HL-60 (cell line): ENCODE results near the gene ST3GAL4.

Source experiments
- DNase-seq, 2 experiments: peaks; one replicate each; pipeline ENCODE4 v3.0.0-alpha.2; 2010 to 2020; ENCODE audit warnings: low read depth in 1 of 2, low spot score in 1 of 2
- H3K27ac ChIP-seq: fragments of 250-450 bp; sonication (Bioruptor Pico); replicated peaks from 2 replicates; pipeline ENCODE4 v1.5.1; 2020; ENCODE audit warnings: mild to moderate bottlenecking, moderate library complexity
- H3K27me3 ChIP-seq: fragments of 250-450 bp; sonication (Bioruptor Pico); 2 replicates; pipeline ENCODE4 v1.5.1; 2021; ENCODE audit warnings: mild to moderate bottlenecking, moderate library complexity; ENCODE audit not compliant: insufficient read depth, poor library complexity, severe bottlenecking
- H3K4me3 ChIP-seq: replicated peaks from 2 replicates; pipeline ENCODE4 v1.5.1; 2011; ENCODE audit warnings: mild to moderate bottlenecking, control low read depth, low read length; ENCODE audit not compliant: insufficient read depth
- GABPA ChIP-seq: IDR thresholded peaks from 2 replicates; pipeline ENCODE4 v1.6.1; 2012; ENCODE audit warnings: low read depth
- POLR2AphosphoS5 ChIP-seq: IDR thresholded peaks from 2 replicates; pipeline ENCODE4 v1.6.1; 2012; ENCODE audit warnings: low read depth
- SPI1 ChIP-seq: IDR thresholded peaks from 2 replicates; pipeline ENCODE4 v1.6.1; 2012; ENCODE audit warnings: low read depth, mild to moderate bottlenecking, borderline replicate concordance
- TF ChIP-seq, protein P1 (sequence below): IDR thresholded peaks from 2 replicates; pipeline ENCODE4 v1.6.1; 2012; ENCODE audit warnings: low read depth; ENCODE audit not compliant: insufficient replicate concordance
- TF ChIP-seq, protein P2 (sequence below): IDR thresholded peaks from one replicate; pipeline ENCODE4 v1.5.1; 2011; ENCODE audit warnings: low read length, control low read depth, inconsistent platforms; ENCODE audit not compliant: insufficient read depth

The ST3GAL4 gene

DNA sequence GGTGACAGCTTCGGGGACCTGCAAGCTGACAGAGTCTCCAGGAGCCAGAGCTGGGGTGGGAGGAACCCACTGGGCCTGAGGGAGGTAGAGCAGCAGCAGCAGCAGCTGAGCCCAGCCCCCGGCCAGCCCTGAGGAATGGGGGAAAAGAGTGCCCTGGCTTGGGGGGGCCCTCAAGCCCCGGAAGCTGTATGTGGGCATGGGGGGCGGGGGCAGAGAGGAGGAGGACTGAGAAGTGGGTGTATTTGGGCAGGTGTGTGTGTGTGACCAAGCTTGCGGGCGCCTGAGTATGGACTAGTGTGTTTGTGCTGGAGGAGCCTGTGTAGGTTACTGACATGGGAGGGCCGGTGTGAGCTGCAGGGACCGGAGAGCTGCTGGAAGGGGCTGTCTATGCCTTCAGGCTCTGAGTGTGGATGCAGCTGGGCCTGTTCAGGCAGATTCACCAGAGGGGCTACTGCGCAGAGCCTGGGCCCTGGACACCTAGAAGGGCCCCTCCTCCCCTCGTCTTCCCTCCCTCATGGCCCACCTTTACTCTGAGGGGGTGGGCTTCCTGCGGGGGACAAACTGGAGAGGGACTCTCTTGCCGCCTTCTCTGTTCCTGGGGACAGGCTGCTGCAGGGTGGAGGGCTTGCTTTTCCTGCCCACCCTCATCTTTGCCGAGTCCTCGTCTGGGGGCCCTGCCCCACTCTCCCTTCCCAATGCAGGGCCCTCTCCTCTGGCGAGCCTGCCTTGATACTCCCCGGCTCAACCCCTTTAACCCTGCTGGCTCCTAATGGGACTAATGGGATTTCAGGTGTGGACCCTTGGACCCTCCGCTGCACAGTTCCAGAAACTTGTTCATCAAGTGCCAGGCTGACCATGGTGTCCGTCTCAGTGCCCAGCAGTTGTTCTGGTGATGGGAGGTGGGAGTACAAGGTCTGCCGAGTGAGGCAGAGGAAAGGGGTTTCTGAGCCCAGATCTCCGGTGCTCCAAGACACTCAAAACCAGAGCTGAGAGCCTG, 28.2 kb downstream of the ST3GAL4 start:
- TF ChIP-seq SPI1: no peak
- TF ChIP-seq, protein P1, sequence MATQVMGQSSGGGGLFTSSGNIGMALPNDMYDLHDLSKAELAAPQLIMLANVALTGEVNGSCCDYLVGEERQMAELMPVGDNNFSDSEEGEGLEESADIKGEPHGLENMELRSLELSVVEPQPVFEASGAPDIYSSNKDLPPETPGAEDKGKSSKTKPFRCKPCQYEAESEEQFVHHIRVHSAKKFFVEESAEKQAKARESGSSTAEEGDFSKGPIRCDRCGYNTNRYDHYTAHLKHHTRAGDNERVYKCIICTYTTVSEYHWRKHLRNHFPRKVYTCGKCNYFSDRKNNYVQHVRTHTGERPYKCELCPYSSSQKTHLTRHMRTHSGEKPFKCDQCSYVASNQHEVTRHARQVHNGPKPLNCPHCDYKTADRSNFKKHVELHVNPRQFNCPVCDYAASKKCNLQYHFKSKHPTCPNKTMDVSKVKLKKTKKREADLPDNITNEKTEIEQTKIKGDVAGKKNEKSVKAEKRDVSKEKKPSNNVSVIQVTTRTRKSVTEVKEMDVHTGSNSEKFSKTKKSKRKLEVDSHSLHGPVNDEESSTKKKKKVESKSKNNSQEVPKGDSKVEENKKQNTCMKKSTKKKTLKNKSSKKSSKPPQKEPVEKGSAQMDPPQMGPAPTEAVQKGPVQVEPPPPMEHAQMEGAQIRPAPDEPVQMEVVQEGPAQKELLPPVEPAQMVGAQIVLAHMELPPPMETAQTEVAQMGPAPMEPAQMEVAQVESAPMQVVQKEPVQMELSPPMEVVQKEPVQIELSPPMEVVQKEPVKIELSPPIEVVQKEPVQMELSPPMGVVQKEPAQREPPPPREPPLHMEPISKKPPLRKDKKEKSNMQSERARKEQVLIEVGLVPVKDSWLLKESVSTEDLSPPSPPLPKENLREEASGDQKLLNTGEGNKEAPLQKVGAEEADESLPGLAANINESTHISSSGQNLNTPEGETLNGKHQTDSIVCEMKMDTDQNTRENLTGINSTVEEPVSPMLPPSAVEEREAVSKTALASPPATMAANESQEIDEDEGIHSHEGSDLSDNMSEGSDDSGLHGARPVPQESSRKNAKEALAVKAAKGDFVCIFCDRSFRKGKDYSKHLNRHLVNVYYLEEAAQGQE: no peak
- DNase-seq: no peak
- H3K27me3 ChIP-seq: no peaks in the 10 kb centered on the region

DNA sequence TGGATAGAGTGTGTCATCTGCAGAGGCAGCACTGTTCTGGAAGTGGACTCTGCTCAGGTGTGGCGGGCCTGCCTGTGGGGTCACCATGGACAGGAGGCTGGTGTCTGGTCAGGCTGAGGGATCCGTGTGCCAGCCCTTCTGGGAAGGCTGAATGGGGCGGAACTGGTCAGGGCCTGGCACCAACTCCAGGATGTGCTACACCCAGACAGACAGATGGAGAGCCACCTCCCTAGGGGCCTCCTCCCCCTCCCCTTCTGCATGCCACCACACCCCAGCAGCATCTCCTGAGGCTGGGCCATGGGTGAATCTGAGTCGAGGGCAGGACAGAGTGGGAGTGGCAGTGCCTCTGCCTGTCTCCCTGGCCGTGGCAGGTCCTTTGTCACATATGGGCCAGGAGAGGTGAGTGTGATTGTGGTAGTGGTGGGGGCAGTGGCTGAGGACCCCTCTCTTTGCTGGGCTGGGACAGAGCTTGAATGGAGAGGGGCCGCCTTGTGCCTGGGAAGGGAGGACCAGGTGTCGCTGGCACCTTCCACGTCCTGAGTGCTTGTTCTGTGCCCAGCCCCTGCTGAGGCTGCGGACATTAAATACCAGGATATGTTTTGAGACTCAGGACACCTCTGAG, 29.1 kb downstream of the ST3GAL4 start:
- no peak for TF ChIP-seq POLR2AphosphoS5
- TF ChIP-seq, protein P1: no peak
- TF ChIP-seq GABPA: no peak
- TF ChIP-seq, protein P2, sequence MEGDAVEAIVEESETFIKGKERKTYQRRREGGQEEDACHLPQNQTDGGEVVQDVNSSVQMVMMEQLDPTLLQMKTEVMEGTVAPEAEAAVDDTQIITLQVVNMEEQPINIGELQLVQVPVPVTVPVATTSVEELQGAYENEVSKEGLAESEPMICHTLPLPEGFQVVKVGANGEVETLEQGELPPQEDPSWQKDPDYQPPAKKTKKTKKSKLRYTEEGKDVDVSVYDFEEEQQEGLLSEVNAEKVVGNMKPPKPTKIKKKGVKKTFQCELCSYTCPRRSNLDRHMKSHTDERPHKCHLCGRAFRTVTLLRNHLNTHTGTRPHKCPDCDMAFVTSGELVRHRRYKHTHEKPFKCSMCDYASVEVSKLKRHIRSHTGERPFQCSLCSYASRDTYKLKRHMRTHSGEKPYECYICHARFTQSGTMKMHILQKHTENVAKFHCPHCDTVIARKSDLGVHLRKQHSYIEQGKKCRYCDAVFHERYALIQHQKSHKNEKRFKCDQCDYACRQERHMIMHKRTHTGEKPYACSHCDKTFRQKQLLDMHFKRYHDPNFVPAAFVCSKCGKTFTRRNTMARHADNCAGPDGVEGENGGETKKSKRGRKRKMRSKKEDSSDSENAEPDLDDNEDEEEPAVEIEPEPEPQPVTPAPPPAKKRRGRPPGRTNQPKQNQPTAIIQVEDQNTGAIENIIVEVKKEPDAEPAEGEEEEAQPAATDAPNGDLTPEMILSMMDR: no peak
- no peak for TF ChIP-seq SPI1
- DNase-seq: no peak
- Histone ChIP-seq H3K4me3 (no peak overlapping the region), H3K27me3 (no peaks in the 10 kb centered on the region), H3K27ac (no peak overlapping the region)

More for the DNA sequence above, 28.2 kb downstream of the ST3GAL4 start:
- H3K27ac ChIP-seq: no peak overlapping the region
- H3K4me3 ChIP-seq: no peak overlapping the region

DNA sequence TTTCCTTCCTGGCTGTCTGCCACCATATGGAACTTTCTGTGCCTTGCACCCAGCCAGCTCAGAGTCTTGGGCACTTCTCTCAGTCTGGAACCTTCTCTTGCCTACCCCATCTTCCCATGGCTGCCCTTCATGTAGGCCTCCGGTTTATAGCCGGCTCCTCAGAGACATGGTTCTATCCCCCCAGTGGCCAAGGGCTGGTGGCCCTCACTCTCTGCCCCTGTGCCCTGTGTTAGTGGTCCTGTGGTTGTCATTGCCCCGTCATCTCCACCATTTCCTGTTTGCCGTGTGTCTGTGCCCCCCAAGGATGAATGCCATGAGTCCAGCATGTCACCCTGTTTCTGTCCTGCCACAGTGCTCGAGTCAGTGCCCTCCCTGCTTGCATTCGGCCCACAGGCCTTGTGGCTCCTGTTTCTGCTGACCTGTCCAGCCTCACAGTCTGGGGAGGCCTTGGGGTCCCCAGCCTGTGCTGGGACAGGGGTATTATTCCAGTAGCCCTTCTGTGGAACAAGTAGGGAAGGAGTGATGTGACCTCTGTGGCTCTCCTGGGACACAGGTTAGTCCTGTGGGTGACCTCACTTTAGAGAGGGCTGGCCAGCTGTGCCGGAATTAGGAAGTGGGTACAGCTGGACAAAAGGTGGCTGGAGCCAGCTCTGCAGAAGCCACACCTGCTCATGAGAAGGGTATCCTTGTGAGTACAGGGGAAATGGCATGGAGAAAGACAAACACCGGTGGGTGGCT, 30.7 kb downstream of the ST3GAL4 start:
- peak in 1 of 2 experiments; percentile 16 for DNase-seq
- no peaks in the 10 kb centered on the region for H3K27me3 ChIP-seq
- H3K27ac ChIP-seq: peak overlapping the region; percentile 70
- TF ChIP-seq GABPA (no peak), POLR2AphosphoS5 (peak; percentile 37; the same call in 1 of the 2 replicates), SPI1 (peak; percentile 27; the same call in 1 of the 2 replicates)
- TF ChIP-seq, protein P1: no peak
- TF ChIP-seq, protein P2: no peak
- H3K4me3 ChIP-seq: no peak overlapping the region
